K562 (cell line): ENCODE data around the gene PATL2. TPM values are rescaled to one million over a fixed set of nuclear protein-coding genes. Genes with fewer than 3 reads are reported as not detected.

ENCODE experiments used
- ATAC-seq: fragments of 200-7000 bp; cut with Tn5 transposase; 3 replicates; pipeline ENCODE4 v1.9.1; 2020; ENCODE audit warnings: moderate library complexity
- BruUV-seq: library from RNA; stranded (reverse); fragments of 400-500 nt; replicated peaks from 2 replicates; lab custom pipeline; 2021; lab: Mats Ljungman, UMichigan
- CTCF ChIA-PET: fragments of 300-600 bp; formaldehyde crosslinking; extraction: SDS; loops from one replicate; lab custom pipeline; 2021; ENCODE audit warnings: low intra/inter-chr PET ratio; lab: Yijun Ruan, JAX
- POLR2A ChIA-PET: fragments of 300-600, 350-650 bp; sonication (Branson Sonifier 250); formaldehyde crosslinking; extraction: SDS; loops from one replicate; lab custom pipeline; 2021; ENCODE audit warnings: antibody characterized with exemption, inconsistent platforms; lab: Yijun Ruan, JAX
- DNase-seq, 4 experiments: peaks; one replicate each; pipeline versions ENCODE4 v3.0.0 to v3.0.0-alpha.2; 2011 to 2018; ENCODE audit warnings: low spot score in 3 of 4, mixed read lengths in 3 of 4; ENCODE audit errors: extremely low read depth in 1 of 4
- FAIRE-seq: peaks from 2 replicates; lab custom pipeline; 2011; peaks lifted over from hg19 to GRCh38; lab: Jason Lieb, UNC
- H2AFZ ChIP-seq: 2 replicates; pipeline ENCODE4 v1.6.0; 2011; ENCODE audit warnings: low read depth, low read length, control low read depth, inconsistent platforms
- H3K27ac ChIP-seq: fragments of 200-600 bp; 3 replicates; pipeline ENCODE4 v1.8.0; 2011; ENCODE audit warnings: low read depth, mild to moderate bottlenecking, control low read depth, inconsistent platforms, low read length, moderate library complexity, mixed read lengths; ENCODE audit errors: extremely low read depth
- H3K27me3 ChIP-seq, 2 experiments: fragments of 300-600 bp in 1 of 2; 2 replicates in 1 of 2; 3 replicates in 1 of 2; pipeline versions ENCODE4 v1.6.0 to v1.8.0; 2011; ENCODE audit warnings: inconsistent platforms in 2 of 2, low read length in 2 of 2, mild to moderate bottlenecking in 1 of 2, mixed read lengths in 1 of 2, moderate library complexity in 1 of 2; ENCODE audit not compliant: control insufficient read depth in 2 of 2, insufficient read depth in 2 of 2
- H3K36me3 ChIP-seq: fragments of 300-600 bp; 3 replicates; pipeline ENCODE4 v1.8.0; 2011; ENCODE audit warnings: mild to moderate bottlenecking, low read length, inconsistent platforms; ENCODE audit not compliant: control insufficient read depth, insufficient read depth
- H3K4me1 ChIP-seq, 2 experiments: fragments of 200-600 bp in 1 of 2; replicated peaks in 1 of 2; 2 replicates in 1 of 2; 3 replicates in 1 of 2; pipeline versions ENCODE4 v1.5.1 to v1.8.0; 2011; ENCODE audit warnings: inconsistent platforms in 2 of 2, low read length in 2 of 2, mild to moderate bottlenecking in 1 of 2, mixed read lengths in 1 of 2, moderate library complexity in 1 of 2; ENCODE audit not compliant: control insufficient read depth in 2 of 2, insufficient read depth in 2 of 2
- H3K4me2 ChIP-seq: 2 replicates; pipeline ENCODE4 v1.6.1; 2011; ENCODE audit warnings: low read length, control low read depth, inconsistent platforms, mixed read lengths; ENCODE audit not compliant: insufficient read depth
- H3K4me3 ChIP-seq: fragments of 200-600 bp; sonication (generic), shearing (Covaris generic); 2 replicates; pipeline ENCODE4 v1.5.1; 2016; ENCODE audit warnings: control low read depth, inconsistent platforms
- H3K79me2 ChIP-seq: fragments of 200-600 bp; 3 replicates; pipeline ENCODE4 v1.8.0; 2011; ENCODE audit warnings: low read length, inconsistent platforms; ENCODE audit not compliant: control insufficient read depth, insufficient read depth
- H3K9ac ChIP-seq, 2 experiments: 2 replicates each; pipeline versions ENCODE4 v1.6.0 to v1.6.1; 2011; ENCODE audit warnings: low read depth in 2 of 2, low read length in 2 of 2, control low read depth in 1 of 2, inconsistent platforms in 1 of 2, mild to moderate bottlenecking in 1 of 2, mixed read lengths in 1 of 2; ENCODE audit not compliant: insufficient read depth in 1 of 2
- H3K9me1 ChIP-seq: one replicate; pipeline ENCODE4 v1.6.0; 2011; ENCODE audit warnings: inconsistent platforms, mild to moderate bottlenecking, low read length, moderate library complexity; ENCODE audit not compliant: control insufficient read depth, insufficient read depth
- H3K9me3 ChIP-seq: replicated peaks from 2 replicates; pipeline ENCODE4 v1.5.1; 2011; ENCODE audit warnings: low read depth, low read length, inconsistent platforms; ENCODE audit not compliant: control insufficient read depth, insufficient read depth
- H4K20me1 ChIP-seq: replicated peaks from 2 replicates; pipeline ENCODE4 v1.6.1; 2011; ENCODE audit warnings: low read length, inconsistent platforms, mixed read lengths; ENCODE audit not compliant: control insufficient read depth, insufficient read depth
- ARID2 ChIP-seq: fragments of 450-650 bp; IDR thresholded peaks from 2 replicates; pipeline ENCODE4 v1.6.1; 2017; ENCODE audit warnings: antibody characterized with exemption, mild to moderate bottlenecking
- CEBPG ChIP-seq, 3 experiments: fragments of 200-800 bp in 1 of 3; sonication (Bioruptor generic) in 1 of 3; sonication (generic) in 1 of 3; formaldehyde crosslinking in 1 of 3; IDR thresholded peaks in 2 of 3; conservative IDR thresholded peaks in 1 of 3; 2 replicates each; pipeline versions ENCODE4 v1.6.1 to v1.8.0; 2016 to 2022; ENCODE audit warnings: missing compliant biosample characterization in 2 of 3, missing genetic modification characterization in 2 of 3, mild to moderate bottlenecking in 1 of 3, missing genetic modification reagents in 1 of 3
- FIP1L1 ChIP-seq: fragments of 200-400 bp; formaldehyde crosslinking; IDR thresholded peaks from 2 replicates; pipeline ENCODE4 v1.6.1; 2018; ENCODE audit warnings: mild to moderate bottlenecking, low read depth, low read length; ENCODE audit not compliant: poor library complexity, severe bottlenecking
- NFE2L1 ChIP-seq: fragments of 450-650 bp; IDR thresholded peaks from 2 replicates; pipeline ENCODE4 v1.6.1; 2016; ENCODE audit warnings: missing genetic modification characterization, low read depth, mild to moderate bottlenecking, missing compliant biosample characterization, moderate library complexity, borderline replicate concordance
- PCBP1 ChIP-seq: fragments of 200-400 bp; formaldehyde crosslinking; IDR thresholded peaks from 2 replicates; pipeline ENCODE4 v1.6.1; 2018; ENCODE audit warnings: mild to moderate bottlenecking, low read depth, low read length; ENCODE audit not compliant: poor library complexity, severe bottlenecking
- POLR2AphosphoS5 ChIP-seq: IDR thresholded peaks from 2 replicates; pipeline ENCODE4 v1.6.1; 2011; ENCODE audit warnings: mild to moderate bottlenecking, low read depth, low read length, moderate library complexity; ENCODE audit not compliant: control insufficient read depth, insufficient read depth
- SP2 ChIP-seq: IDR thresholded peaks from 2 replicates; pipeline ENCODE4 v1.6.1; 2011; ENCODE audit warnings: mild to moderate bottlenecking, low read depth, low read length, moderate library complexity; ENCODE audit not compliant: poor library complexity, severe bottlenecking; ENCODE audit errors: extremely low read depth
- ZBTB11 ChIP-seq, 3 experiments: fragments of 200-800 bp in 1 of 3; fragments of 250-450 bp in 1 of 3; fragments of 450-650 bp in 1 of 3; sonication (Bioruptor Pico) in 1 of 3; sonication (Bioruptor generic) in 1 of 3; formaldehyde crosslinking in 1 of 3; IDR thresholded peaks; 2 replicates each; pipeline versions ENCODE4 v1.6.1 to v1.8.0; 2016 to 2022; ENCODE audit warnings: mild to moderate bottlenecking in 2 of 3, missing genetic modification characterization in 2 of 3, missing compliant biosample characterization in 1 of 3, moderate library complexity in 1 of 3
- ZNF551 ChIP-seq: fragments of 250-450 bp; sonication (Bioruptor Pico); IDR thresholded peaks from 2 replicates; pipeline ENCODE4 v1.5.0; 2021; ENCODE audit warnings: mild to moderate bottlenecking, moderate library complexity
- ZNF764 ChIP-seq: fragments of 250-450 bp; sonication (Bioruptor Pico); IDR thresholded peaks from 2 replicates; pipeline ENCODE4 v1.4.0; 2020; ENCODE audit warnings: low read depth, mild to moderate bottlenecking, moderate library complexity
- WGBS: fragments of 100-300 bp; shearing (Covaris generic); methylation state at CpG from one replicate; pipeline ENCODE4 v1.1.6; 2016; ENCODE audit warnings: low coverage, mixed read lengths; ENCODE audit not compliant: insufficient coverage; ENCODE audit errors: missing lambda C conversion rate; 5-methylcytosine and 5-hydroxymethylcytosine counted together
- in situ Hi-C: fragments of 300-500 bp; cut with MboI; formaldehyde crosslinking; loops from 4 replicates; pipeline ENCODE4 v1.15.0; 2018; ENCODE audit warnings: inconsistent platforms, mixed read lengths
- intact Hi-C: fragments of 100-400 bp; cut with micrococcal nuclease; formaldehyde crosslinking; loops from 2 replicates; pipeline ENCODE4 v1.14.2; 2022
- polyA plus RNA-seq, 8 experiments: library from polyadenylated mRNA; depleted of rRNA in 4 of 8; stranded (reverse) in 5 of 8; unstranded in 3 of 8; fragments of >200 nt; fragmentation: Nextera tagmentation in 2 of 8; fragmentation: Illumina TruSeq in 1 of 8; extraction: Ambion mirVana in 2 of 8; extraction: Trizol in 1 of 8; gene quantifications; 2 replicates each; pipeline versions ENCODE4 v1.2.1 to v1.2.3, GENCODE V29; 2011 to 2014; ENCODE audit warnings: inconsistent platforms in 1 of 8, missing spikeins in 1 of 8
- total RNA-seq, 7 experiments: library from RNA; depleted of rRNA in 6 of 7; stranded (reverse); fragments of >200 nt in 6 of 7; fragmentation: Illumina TruSeq in 2 of 7; extraction: Trizol in 2 of 7; gene quantifications; 2 replicates each; pipeline versions ENCODE4 v1.2.1 to v1.2.3, GENCODE V29; 2011 to 2021; ENCODE audit warnings: low replicate concordance in 1 of 7
- TF ChIP-seq, protein P1 (sequence below): sonication (generic); formaldehyde crosslinking; IDR thresholded peaks from 2 replicates; pipeline ENCODE4 v1.8.0; 2022; ENCODE audit warnings: missing genetic modification reagents, mild to moderate bottlenecking, borderline replicate concordance
- TF ChIP-seq, protein P2 (sequence below): sonication (generic); formaldehyde crosslinking; IDR thresholded peaks from 2 replicates; pipeline ENCODE4 v1.8.0; 2023; ENCODE audit warnings: mild to moderate bottlenecking, missing genetic modification reagents

The PATL2 gene
- total and polyA plus RNA-seq, 9 of the 15 experiments (the other 6 are each of a cell fraction or from before 2014, with no cell fraction given) = 0.42 to 1.1 (median 0.86) TPM

DNA sequence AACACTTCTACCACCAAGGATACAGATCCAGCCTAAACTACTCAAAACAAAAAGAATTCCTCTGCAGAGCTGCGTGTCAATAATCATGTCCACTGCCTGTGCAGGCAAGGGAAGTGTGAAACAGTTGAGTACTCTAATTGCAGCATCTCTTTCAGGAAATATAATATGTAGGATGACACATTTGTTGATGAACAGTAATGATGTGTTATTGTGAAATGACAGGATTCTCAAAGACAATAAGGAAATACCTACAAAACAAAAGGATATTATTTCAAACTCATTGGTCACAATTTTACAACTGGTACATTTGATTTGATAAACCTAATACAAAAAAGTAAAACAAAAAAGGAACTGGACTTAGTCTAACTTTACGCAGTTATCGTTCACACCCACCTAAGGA is 52.1 kb downstream of the PATL2 start:
- H2AFZ ChIP-seq = no peak overlapping the region
- ChIA-PET CTCF (no interaction called here), POLR2A (no interaction called here)
- 96% methylated on average over 3 of the region's 3 CpGs for WGBS
- no TSS peak for BruUV-seq
- H3K9ac ChIP-seq = no peak overlapping the region
- H3K36me3 ChIP-seq = peaks cover 55% of the 10 kb centered on the region
- no peak overlapping the region for H3K27ac ChIP-seq
- H4K20me1 ChIP-seq = no peaks in the 10 kb centered on the region
- FAIRE-seq (no peak), DNase-seq (no peak), ATAC-seq (no peak)
- intact Hi-C loops (no loop called here), in situ Hi-C loops (no loop called here)
- peaks cover 10% of the 10 kb centered on the region in 2 experiments for H3K4me1 ChIP-seq
- no peaks in the 10 kb centered on the region for H3K27me3 ChIP-seq
- no peak overlapping the region for H3K4me2 ChIP-seq
- no peak overlapping the region for H3K4me3 ChIP-seq
- H3K79me2 ChIP-seq = peaks cover 34% of the 10 kb centered on the region
- no peaks in the 10 kb centered on the region for H3K9me1 ChIP-seq
- TF ChIP-seq SP2 (no peak), ZBTB11 (CRISPR knock-in tag; IDR thresholded peaks at IDR 0.05) (no peak), ZNF764 (CRISPR knock-in tag) (no peak), ARID2 (no peak), CEBPG (CRISPR knock-in tag; IDR thresholded peaks at IDR 0.05) (no peak), CEBPG (tag; conservative IDR thresholded peaks at IDR 0.05 in 1 of 2, IDR thresholded peaks at IDR 0.05 in 1 of 2) (no peak), POLR2AphosphoS5 (no peak), PCBP1 (no peak), ZNF551 (no peak), FIP1L1 (no peak), NFE2L1 (tag) (no peak)
- TF ChIP-seq, protein P1, sequence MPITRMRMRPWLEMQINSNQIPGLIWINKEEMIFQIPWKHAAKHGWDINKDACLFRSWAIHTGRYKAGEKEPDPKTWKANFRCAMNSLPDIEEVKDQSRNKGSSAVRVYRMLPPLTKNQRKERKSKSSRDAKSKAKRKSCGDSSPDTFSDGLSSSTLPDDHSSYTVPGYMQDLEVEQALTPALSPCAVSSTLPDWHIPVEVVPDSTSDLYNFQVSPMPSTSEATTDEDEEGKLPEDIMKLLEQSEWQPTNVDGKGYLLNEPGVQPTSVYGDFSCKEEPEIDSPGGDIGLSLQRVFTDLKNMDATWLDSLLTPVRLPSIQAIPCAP (CRISPR knock-in tag) = no peak
- TF ChIP-seq, protein P2, sequence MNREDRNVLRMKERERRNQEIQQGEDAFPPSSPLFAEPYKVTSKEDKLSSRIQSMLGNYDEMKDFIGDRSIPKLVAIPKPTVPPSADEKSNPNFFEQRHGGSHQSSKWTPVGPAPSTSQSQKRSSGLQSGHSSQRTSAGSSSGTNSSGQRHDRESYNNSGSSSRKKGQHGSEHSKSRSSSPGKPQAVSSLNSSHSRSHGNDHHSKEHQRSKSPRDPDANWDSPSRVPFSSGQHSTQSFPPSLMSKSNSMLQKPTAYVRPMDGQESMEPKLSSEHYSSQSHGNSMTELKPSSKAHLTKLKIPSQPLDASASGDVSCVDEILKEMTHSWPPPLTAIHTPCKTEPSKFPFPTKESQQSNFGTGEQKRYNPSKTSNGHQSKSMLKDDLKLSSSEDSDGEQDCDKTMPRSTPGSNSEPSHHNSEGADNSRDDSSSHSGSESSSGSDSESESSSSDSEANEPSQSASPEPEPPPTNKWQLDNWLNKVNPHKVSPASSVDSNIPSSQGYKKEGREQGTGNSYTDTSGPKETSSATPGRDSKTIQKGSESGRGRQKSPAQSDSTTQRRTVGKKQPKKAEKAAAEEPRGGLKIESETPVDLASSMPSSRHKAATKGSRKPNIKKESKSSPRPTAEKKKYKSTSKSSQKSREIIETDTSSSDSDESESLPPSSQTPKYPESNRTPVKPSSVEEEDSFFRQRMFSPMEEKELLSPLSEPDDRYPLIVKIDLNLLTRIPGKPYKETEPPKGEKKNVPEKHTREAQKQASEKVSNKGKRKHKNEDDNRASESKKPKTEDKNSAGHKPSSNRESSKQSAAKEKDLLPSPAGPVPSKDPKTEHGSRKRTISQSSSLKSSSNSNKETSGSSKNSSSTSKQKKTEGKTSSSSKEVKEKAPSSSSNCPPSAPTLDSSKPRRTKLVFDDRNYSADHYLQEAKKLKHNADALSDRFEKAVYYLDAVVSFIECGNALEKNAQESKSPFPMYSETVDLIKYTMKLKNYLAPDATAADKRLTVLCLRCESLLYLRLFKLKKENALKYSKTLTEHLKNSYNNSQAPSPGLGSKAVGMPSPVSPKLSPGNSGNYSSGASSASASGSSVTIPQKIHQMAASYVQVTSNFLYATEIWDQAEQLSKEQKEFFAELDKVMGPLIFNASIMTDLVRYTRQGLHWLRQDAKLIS (CRISPR knock-in tag) = no peak
- TF ChIP-seq, all 486 proteins: peak for 0
- no peaks in the 10 kb centered on the region for H3K9me3 ChIP-seq
